ENCODE results near the gene KCNMA1. TPM values are rescaled to one million over a fixed set of nuclear protein-coding genes. Genes with fewer than 3 reads are reported as not detected.

The KCNMA1 gene
- total RNA-seq, 3 donors from 2014 or later, result 13.6 to 37.8 (median 15.1) TPM

DNA sequence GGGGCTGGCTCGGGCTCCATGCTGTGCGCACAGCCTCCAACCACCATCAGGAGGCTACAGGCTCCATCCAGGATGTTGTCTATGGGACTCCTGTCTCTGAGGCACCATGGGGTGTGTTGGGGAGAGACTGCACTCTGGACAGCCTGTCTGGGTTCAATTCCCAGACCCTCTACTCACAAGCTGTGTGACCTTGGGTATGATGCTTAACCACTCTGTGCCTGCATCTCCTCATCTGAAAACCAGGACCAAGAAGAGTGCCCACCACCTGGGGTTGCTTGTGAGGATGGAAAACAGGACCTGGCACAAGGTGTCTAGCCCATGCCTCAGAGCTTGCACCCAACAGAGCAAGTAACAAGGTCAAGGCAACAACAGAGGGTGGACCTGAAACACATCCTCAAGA is 109.8 kb downstream of the KCNMA1 start:
- no peak overlapping the region for H3K27ac ChIP-seq
- no peak for DNase-seq (ENCODE audit: low spot score in 2 of 2)
- TF ChIP-seq POLR2A (IDR thresholded peaks at IDR 0.05) (no peak), CTCF (IDR thresholded peaks at IDR 0.05) (no peak), POLR2AphosphoS5 (IDR thresholded peaks at IDR 0.05) (no peak)
- intact Hi-C loops (cut with DNase I; ENCODE audit: low total_unique reads), result no loop called here
- no peaks in the 10 kb centered on the region for H3K9me3 ChIP-seq
- no peaks in the 10 kb centered on the region for H3K4me1 ChIP-seq
- no peaks in the 10 kb centered on the region for H3K27me3 ChIP-seq
- H3K4me3 ChIP-seq, result no peak overlapping the region
- no peaks in the 10 kb centered on the region for H3K36me3 ChIP-seq

GRCh38 chr10:77526868-77527617 is 110.6 kb downstream of the KCNMA1 start:
- TF ChIP-seq CTCF (IDR thresholded peaks at IDR 0.05) (no peak), POLR2A (IDR thresholded peaks at IDR 0.05) (no peak), POLR2AphosphoS5 (IDR thresholded peaks at IDR 0.05) (no peak)
- DNase-seq (ENCODE audit: low spot score in 2 of 2), result no peak
- Histone ChIP-seq H3K27me3 (no peaks in the 10 kb centered on the region), H3K4me1 (no peaks in the 10 kb centered on the region), H3K36me3 (no peaks in the 10 kb centered on the region), H3K27ac (no peak overlapping the region), H3K4me3 (no peak overlapping the region), H3K9me3 (no peaks in the 10 kb centered on the region)
- intact Hi-C loops (cut with DNase I; ENCODE audit: low total_unique reads), result no loop called here

- no peak for TF ChIP-seq CTCF (IDR thresholded peaks at IDR 0.05)
- no peak for TF ChIP-seq POLR2A (IDR thresholded peaks at IDR 0.05)
- TF ChIP-seq POLR2AphosphoS5 (IDR thresholded peaks at IDR 0.05), result no peak
- no peak overlapping the region for H3K4me3 ChIP-seq
- DNase-seq (ENCODE audit: low spot score in 2 of 2), result peak in 1 of 2 donors; percentile 40
- H3K9me3 ChIP-seq, result no peaks in the 10 kb centered on the region
- peak overlapping the region in 1 of 2 donors; percentile 57 for H3K27ac ChIP-seq
- H3K36me3 ChIP-seq, result no peaks in the 10 kb centered on the region
- intact Hi-C loops (cut with DNase I; ENCODE audit: low total_unique reads), result no loop called here
- H3K27me3 ChIP-seq, result no peaks in the 10 kb centered on the region
- H3K4me1 ChIP-seq, result no peaks in the 10 kb centered on the region
Observed at GRCh38 chr10:77524281-77524711, 113.3 kb downstream of the KCNMA1 start.

- no peak overlapping the region for H3K27ac ChIP-seq
- H3K36me3 ChIP-seq, result no peaks in the 10 kb centered on the region
- no peak for DNase-seq (ENCODE audit: low spot score in 2 of 2)
- H3K4me3 ChIP-seq, result no peak overlapping the region
- H3K9me3 ChIP-seq, result no peaks in the 10 kb centered on the region
- H3K4me1 ChIP-seq, result no peaks in the 10 kb centered on the region
- no peaks in the 10 kb centered on the region for H3K27me3 ChIP-seq
- intact Hi-C loops (cut with DNase I; ENCODE audit: low total_unique reads), result no loop called here
- TF ChIP-seq CTCF (IDR thresholded peaks at IDR 0.05) (no peak), POLR2A (IDR thresholded peaks at IDR 0.05) (no peak), POLR2AphosphoS5 (IDR thresholded peaks at IDR 0.05) (no peak)
Observed at GRCh38 chr10:77522268-77522809, 115.3 kb downstream of the KCNMA1 start.

GRCh38 chr10:77520995-77521394 is 116.6 kb downstream of the KCNMA1 start:
- TF ChIP-seq CTCF (IDR thresholded peaks at IDR 0.05), result no peak
- TF ChIP-seq POLR2A (IDR thresholded peaks at IDR 0.05), result no peak
- no peak for TF ChIP-seq POLR2AphosphoS5 (IDR thresholded peaks at IDR 0.05)
- DNase-seq (ENCODE audit: low spot score in 2 of 2), result no peak
- Histone ChIP-seq H3K36me3 (no peaks in the 10 kb centered on the region), H3K9me3 (no peaks in the 10 kb centered on the region), H3K27me3 (no peaks in the 10 kb centered on the region), H3K4me3 (no peak overlapping the region), H3K4me1 (no peaks in the 10 kb centered on the region), H3K27ac (no peak overlapping the region)
- intact Hi-C loops (cut with DNase I; ENCODE audit: low total_unique reads), result no loop called here
